ENCODE data around the gene STXBP1. TPM values are rescaled to one million over a fixed set of nuclear protein-coding genes. Genes with fewer than 3 reads are reported as not detected.

Gene STXBP1
- total and polyA plus RNA-seq, 2 of the 13 experiments (the other 11 are each of a cell fraction or from before 2014, with no cell fraction given): 2.9 TPM

GRCh38 chr9:127578952-127579853, 32.9 kb upstream of the STXBP1 start (continued):
- TF ChIP-seq ZFP41 (CRISPR knock-in tag; IDR thresholded peaks at IDR 0.05; ENCODE audit: borderline replicate concordance) (no peak), RFXANK (CRISPR knock-in tag; IDR thresholded peaks at IDR 0.05) (peak; percentile 72; the same call in 1 of the 2 replicates), AKNA (CRISPR knock-in tag; IDR thresholded peaks at IDR 0.05; ENCODE audit: borderline replicate concordance) (no peak), ZNF800 (CRISPR knock-in tag; IDR thresholded peaks at IDR 0.05) (peak; percentile 41; the same call in 1 of the 2 replicates), NFE2L2 (IDR thresholded peaks at IDR 0.05; ENCODE audit: low read length) (no peak), ELF1 (CRISPR knock-in tag; IDR thresholded peaks at IDR 0.05) (peak; percentile 53), FOXK2 (IDR thresholded peaks at IDR 0.05) (no peak), GMEB2 (CRISPR knock-in tag; IDR thresholded peaks at IDR 0.05; ENCODE audit: low read depth) (no peak), SIX1 (CRISPR knock-in tag; IDR thresholded peaks at IDR 0.05; ENCODE audit: borderline replicate concordance) (peak; percentile 42; the same call in 1 of the 2 replicates), TAF1 (CRISPR knock-in tag; IDR thresholded peaks at IDR 0.05) (peak; percentile 49; the same call in 1 of the 2 replicates), ZNF563 (CRISPR knock-in tag; IDR thresholded peaks at IDR 0.05) (0 out of 2 replicates have a peak, but pooled peaks have one; percentile 28), MXD3 (CRISPR knock-in tag; IDR thresholded peaks at IDR 0.05) (peak; percentile 72), ZKSCAN8 (CRISPR knock-in tag; IDR thresholded peaks at IDR 0.05; ENCODE audit: borderline replicate concordance) (peak; percentile 70; the same call in 1 of the 2 replicates), PRDM10 (CRISPR knock-in tag; IDR thresholded peaks at IDR 0.05; ENCODE audit: low read depth) (peak; percentile 50; the same call in 1 of the 2 replicates), KLF9 (CRISPR knock-in tag; IDR thresholded peaks at IDR 0.05; ENCODE audit: low read depth) (peak; percentile 51; the same call in 1 of the 2 replicates), ZMYM3 (CRISPR knock-in tag; IDR thresholded peaks at IDR 0.05) (peak; percentile 78)

Data from HepG2 (cell line).